ENCODE measurements around the gene IGFBP2.

DNA sequence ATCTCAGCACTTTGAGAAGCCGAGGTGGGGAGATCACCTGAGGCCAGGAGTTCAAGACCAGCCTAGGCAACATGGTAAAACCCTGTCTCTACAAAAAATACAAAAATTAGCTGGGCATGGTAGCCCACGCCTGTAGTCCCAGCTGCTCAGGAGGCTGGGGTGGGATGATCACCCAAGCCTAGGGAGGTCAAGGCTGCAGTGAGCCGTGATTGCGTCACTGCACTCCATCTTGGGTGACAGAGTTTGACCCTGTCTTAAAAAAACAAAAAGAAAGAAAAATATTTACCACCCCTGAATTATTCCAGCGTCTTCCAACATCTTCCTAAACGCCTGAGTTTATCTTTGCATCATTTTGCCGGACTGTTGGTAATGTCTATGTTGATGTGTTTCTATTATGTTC, 68.3 kb downstream of the IGFBP2 start:
- TF ChIP-seq SIN3A (IDR thresholded peaks at IDR 0.05; ENCODE audit: borderline replicate concordance, insufficient read depth, low read depth, low read length) = no peak
- no peak for TF ChIP-seq TCF7L2 (IDR thresholded peaks at IDR 0.05; ENCODE audit: low read depth, low read length)
- TF ChIP-seq, protein P1, sequence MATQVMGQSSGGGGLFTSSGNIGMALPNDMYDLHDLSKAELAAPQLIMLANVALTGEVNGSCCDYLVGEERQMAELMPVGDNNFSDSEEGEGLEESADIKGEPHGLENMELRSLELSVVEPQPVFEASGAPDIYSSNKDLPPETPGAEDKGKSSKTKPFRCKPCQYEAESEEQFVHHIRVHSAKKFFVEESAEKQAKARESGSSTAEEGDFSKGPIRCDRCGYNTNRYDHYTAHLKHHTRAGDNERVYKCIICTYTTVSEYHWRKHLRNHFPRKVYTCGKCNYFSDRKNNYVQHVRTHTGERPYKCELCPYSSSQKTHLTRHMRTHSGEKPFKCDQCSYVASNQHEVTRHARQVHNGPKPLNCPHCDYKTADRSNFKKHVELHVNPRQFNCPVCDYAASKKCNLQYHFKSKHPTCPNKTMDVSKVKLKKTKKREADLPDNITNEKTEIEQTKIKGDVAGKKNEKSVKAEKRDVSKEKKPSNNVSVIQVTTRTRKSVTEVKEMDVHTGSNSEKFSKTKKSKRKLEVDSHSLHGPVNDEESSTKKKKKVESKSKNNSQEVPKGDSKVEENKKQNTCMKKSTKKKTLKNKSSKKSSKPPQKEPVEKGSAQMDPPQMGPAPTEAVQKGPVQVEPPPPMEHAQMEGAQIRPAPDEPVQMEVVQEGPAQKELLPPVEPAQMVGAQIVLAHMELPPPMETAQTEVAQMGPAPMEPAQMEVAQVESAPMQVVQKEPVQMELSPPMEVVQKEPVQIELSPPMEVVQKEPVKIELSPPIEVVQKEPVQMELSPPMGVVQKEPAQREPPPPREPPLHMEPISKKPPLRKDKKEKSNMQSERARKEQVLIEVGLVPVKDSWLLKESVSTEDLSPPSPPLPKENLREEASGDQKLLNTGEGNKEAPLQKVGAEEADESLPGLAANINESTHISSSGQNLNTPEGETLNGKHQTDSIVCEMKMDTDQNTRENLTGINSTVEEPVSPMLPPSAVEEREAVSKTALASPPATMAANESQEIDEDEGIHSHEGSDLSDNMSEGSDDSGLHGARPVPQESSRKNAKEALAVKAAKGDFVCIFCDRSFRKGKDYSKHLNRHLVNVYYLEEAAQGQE (IDR thresholded peaks at IDR 0.05; ENCODE audit: insufficient read depth in 1 of 2, low read depth in 2 of 2, low read length in 1 of 2) = no peak
- TF ChIP-seq POLR2AphosphoS5 (IDR thresholded peaks at IDR 0.05; ENCODE audit: low read depth, low read length) = no peak
